Choroid plexus epithelial cell (primary cell): ENCODE results near the gene SLC37A1.

ENCODE experiments used
- DNase-seq: peaks from one replicate; pipeline ENCODE4 v3.0.0-alpha.2; 2010; ENCODE audit warnings: low read depth
- H3K4me3 ChIP-seq: 2 replicates; pipeline ENCODE4 v1.5.1; 2011; ENCODE audit warnings: low read depth, mild to moderate bottlenecking, control low read depth, low read length, moderate library complexity
- TF ChIP-seq, protein P1 (sequence below): conservative IDR thresholded peaks from 2 replicates; pipeline ENCODE4 v1.5.1; 2011; ENCODE audit warnings: low read depth, mild to moderate bottlenecking, control low read depth, inconsistent platforms, low read length, moderate library complexity

SLC37A1 gene

DNA sequence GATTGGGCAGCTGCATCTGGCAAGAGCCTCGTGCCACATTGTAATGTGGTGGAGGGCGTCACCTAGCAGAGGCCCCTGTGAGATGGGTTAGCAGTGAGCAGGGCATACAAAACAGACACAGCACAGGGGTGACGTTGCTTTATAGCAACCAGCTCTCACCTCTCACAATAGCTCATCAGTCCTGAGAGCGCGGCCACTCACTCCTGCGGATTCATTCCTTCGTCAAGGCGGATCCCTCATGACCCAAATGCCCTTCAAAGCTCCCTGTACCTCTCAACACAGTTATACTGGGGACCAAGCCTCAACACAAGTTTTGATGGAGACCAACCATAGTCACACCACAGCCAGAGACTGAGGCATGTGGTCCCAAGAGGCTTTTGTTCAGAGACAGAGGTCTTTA, 22.9 kb downstream of the SLC37A1 start:
- no peak overlapping the region for H3K4me3 ChIP-seq
- DNase-seq: no peak
- TF ChIP-seq, protein P1, sequence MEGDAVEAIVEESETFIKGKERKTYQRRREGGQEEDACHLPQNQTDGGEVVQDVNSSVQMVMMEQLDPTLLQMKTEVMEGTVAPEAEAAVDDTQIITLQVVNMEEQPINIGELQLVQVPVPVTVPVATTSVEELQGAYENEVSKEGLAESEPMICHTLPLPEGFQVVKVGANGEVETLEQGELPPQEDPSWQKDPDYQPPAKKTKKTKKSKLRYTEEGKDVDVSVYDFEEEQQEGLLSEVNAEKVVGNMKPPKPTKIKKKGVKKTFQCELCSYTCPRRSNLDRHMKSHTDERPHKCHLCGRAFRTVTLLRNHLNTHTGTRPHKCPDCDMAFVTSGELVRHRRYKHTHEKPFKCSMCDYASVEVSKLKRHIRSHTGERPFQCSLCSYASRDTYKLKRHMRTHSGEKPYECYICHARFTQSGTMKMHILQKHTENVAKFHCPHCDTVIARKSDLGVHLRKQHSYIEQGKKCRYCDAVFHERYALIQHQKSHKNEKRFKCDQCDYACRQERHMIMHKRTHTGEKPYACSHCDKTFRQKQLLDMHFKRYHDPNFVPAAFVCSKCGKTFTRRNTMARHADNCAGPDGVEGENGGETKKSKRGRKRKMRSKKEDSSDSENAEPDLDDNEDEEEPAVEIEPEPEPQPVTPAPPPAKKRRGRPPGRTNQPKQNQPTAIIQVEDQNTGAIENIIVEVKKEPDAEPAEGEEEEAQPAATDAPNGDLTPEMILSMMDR: no peak

GRCh38 chr21:42537106-42537742, 23.6 kb downstream of the SLC37A1 start:
- TF ChIP-seq, protein P1: peak; percentile 67
- DNase-seq: peak; percentile 47

DNA sequence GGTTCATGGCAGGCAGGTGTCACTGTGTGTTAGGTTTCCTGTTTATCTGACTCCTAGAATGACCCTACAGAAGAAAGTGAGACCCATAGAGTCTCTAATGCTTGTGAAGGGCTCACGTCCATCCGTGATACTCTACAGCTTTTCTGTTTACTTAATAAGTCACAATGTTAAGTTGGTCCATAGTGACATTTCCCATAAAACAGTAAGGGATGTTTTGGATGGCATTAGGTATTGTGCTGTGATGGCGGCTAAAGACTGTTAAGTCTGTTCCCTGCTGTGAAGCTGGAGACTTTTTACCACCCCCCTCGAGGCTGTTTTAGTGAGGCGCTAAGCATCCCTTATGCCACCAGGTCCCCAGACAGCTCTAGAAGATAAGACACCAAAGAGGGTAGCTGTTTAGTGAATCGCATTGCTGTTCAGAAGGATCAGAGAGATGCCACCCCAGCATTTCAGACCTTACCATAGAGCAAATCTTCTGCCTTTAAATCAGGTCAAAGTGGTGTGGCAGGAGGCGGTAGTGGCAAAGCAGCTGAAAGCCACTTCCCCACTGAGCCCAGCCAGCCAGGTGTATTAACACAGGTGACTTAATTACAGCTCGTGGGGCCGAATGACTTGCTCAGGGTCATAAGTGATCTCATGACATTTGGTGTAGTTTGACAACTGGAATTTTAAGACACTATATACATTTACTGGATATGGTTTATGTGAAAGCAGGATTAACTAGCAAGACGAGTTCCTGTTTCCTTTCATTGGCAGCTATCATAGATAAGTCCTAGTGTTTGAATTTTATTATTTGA, 25.0 kb downstream of the SLC37A1 start:
- TF ChIP-seq, protein P1: no peak
- no peak for DNase-seq
- H3K4me3 ChIP-seq: no peak overlapping the region

More at GRCh38 chr21:42537106-42537742, 23.6 kb downstream of the SLC37A1 start:
- H3K4me3 ChIP-seq: no peak overlapping the region

GRCh38 chr21:42539342-42539741, 25.7 kb downstream of the SLC37A1 start:
- no peak overlapping the region for H3K4me3 ChIP-seq
- TF ChIP-seq, protein P1: no peak

GRCh38 chr21:42539931-42540343, 26.3 kb downstream of the SLC37A1 start:
- TF ChIP-seq, protein P1: peak; percentile 24
- H3K4me3 ChIP-seq: no peak overlapping the region
- DNase-seq: no peak

More at GRCh38 chr21:42539342-42539741, 25.7 kb downstream of the SLC37A1 start:
- no peak for DNase-seq

DNA sequence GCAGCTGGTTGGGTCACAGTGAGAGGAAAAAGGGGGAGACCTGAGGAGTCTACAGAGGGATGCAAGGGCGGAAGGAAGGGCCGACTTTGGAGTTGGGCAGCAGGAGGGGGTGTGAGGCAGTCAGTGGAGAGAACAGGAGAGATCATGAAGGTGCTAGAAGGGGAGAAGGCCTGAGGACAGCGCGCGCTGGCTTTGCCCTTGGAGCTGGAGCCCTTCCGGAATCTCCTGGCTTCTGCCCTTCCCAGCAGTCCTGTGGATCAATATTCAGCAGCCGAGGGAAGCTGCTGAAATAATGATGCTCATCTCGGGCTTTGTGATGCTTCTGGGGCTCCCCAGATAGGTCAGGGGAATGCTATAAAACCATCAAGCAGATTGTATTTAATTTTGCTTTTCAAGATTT, 26.7 kb downstream of the SLC37A1 start:
- TF ChIP-seq, protein P1: no peak
- no peak for DNase-seq
- no peak overlapping the region for H3K4me3 ChIP-seq
